AG09309 (cell line): Measurements from ENCODE around the gene NPC1.

Experiments
- DNase-seq: peaks from one replicate; pipeline ENCODE4 v3.0.0-alpha.2; 2010; ENCODE audit warnings: low read depth
- H3K4me3 ChIP-seq: 2 replicates; pipeline ENCODE4 v1.5.1; 2011; ENCODE audit warnings: mild to moderate bottlenecking, low read depth, low read length, moderate library complexity; ENCODE audit not compliant: control insufficient read depth
- CTCF ChIP-seq: IDR thresholded peaks from 2 replicates; pipeline ENCODE4 v1.5.1; 2011; ENCODE audit warnings: mild to moderate bottlenecking, low read depth, low read length, inconsistent platforms; ENCODE audit not compliant: insufficient read depth, control insufficient read depth; ENCODE audit errors: missing control alignments

Gene NPC1

GRCh38 chr18:23538870-23539269 lies 47.4 kb downstream of the NPC1 start:
- DNase-seq = no peak
- TF ChIP-seq CTCF = no peak
- no peak overlapping the region for H3K4me3 ChIP-seq

- no peak for DNase-seq
- TF ChIP-seq CTCF = no peak
- H3K4me3 ChIP-seq = no peak overlapping the region
Observed at GRCh38 chr18:23538001-23538400, 48.3 kb downstream of the NPC1 start.

GRCh38 chr18:23537274-23537673 lies 49.0 kb downstream of the NPC1 start:
- TF ChIP-seq CTCF = no peak
- no peak overlapping the region for H3K4me3 ChIP-seq
- DNase-seq = no peak

GRCh38 chr18:23536204-23536603 lies 50.1 kb downstream of the NPC1 start:
- no peak for TF ChIP-seq CTCF
- no peak for DNase-seq
- H3K4me3 ChIP-seq = no peak overlapping the region

GRCh38 chr18:23534276-23534675 lies 52.0 kb downstream of the NPC1 start:
- TF ChIP-seq CTCF = no peak
- H3K4me3 ChIP-seq = no peak overlapping the region
- DNase-seq = no peak

- no peak for TF ChIP-seq CTCF
- H3K4me3 ChIP-seq = no peak overlapping the region
- no peak for DNase-seq
Observed at GRCh38 chr18:23532848-23533247, 53.5 kb downstream of the NPC1 start.

GRCh38 chr18:23531912-23532311 lies 54.4 kb downstream of the NPC1 start:
- DNase-seq = no peak
- H3K4me3 ChIP-seq = no peak overlapping the region
- TF ChIP-seq CTCF = no peak
